ENCODE results near the gene CACNA2D4. TPM values are rescaled to one million over a fixed set of nuclear protein-coding genes. Genes with fewer than 3 reads are reported as not detected.

The CACNA2D4 gene
- total and polyA plus RNA-seq, 2 of the 13 experiments (the other 11 are each of a cell fraction or from before 2014, with no cell fraction given) = 14.2 to 136 TPM

- peak; percentile 87 for TF ChIP-seq SAP130 (CRISPR knock-in tag; IDR thresholded peaks at IDR 0.05; ENCODE audit: low read depth)
- TF ChIP-seq ZBTB25 (CRISPR knock-in tag; IDR thresholded peaks at IDR 0.05) = no peak
- no peak for TF ChIP-seq NAIF1 (CRISPR knock-in tag; IDR thresholded peaks at IDR 0.05; ENCODE audit: borderline replicate concordance)
- TF ChIP-seq KAT7 (CRISPR knock-in tag; IDR thresholded peaks at IDR 0.05; ENCODE audit: borderline replicate concordance) = no peak
- no peak for TF ChIP-seq ZNF746 (CRISPR knock-in tag; IDR thresholded peaks at IDR 0.05)
- peak; percentile 84; the same call in 1 of the 2 replicates for TF ChIP-seq NCOR1 (IDR thresholded peaks at IDR 0.05; ENCODE audit: borderline replicate concordance, low read length)
- peak; percentile 63; the same call in 1 of the 2 replicates for TF ChIP-seq RERE (CRISPR knock-in tag; IDR thresholded peaks at IDR 0.05; ENCODE audit: low read depth)
- TF ChIP-seq ZBTB10 (CRISPR knock-in tag; IDR thresholded peaks at IDR 0.05; ENCODE audit: borderline replicate concordance) = no peak
- no peak for TF ChIP-seq ZNF543 (CRISPR knock-in tag; IDR thresholded peaks at IDR 0.05)
- no peak for TF ChIP-seq ISX (CRISPR knock-in tag; conservative IDR thresholded peaks at IDR 0.05)
- TF ChIP-seq U2AF2 (IDR thresholded peaks at IDR 0.05; ENCODE audit: low read depth, low read length) = no peak
- peak; percentile 58; the same call in 1 of the 2 replicates for TF ChIP-seq ZNF503 (CRISPR knock-in tag; IDR thresholded peaks at IDR 0.05)
- peak; percentile 95 for TF ChIP-seq MED1 (CRISPR knock-in tag; IDR thresholded peaks at IDR 0.05)
- no peak for TF ChIP-seq ZNF713 (CRISPR knock-in tag; IDR thresholded peaks at IDR 0.05)
- no peak for TF ChIP-seq SNAPC2 (CRISPR knock-in tag; IDR thresholded peaks at IDR 0.05)
- peak; percentile 83 for TF ChIP-seq IRF2 (CRISPR knock-in tag; IDR thresholded peaks at IDR 0.05)
- TF ChIP-seq ZNF331 (CRISPR knock-in tag; IDR thresholded peaks at IDR 0.05) = peak; percentile 78
- no peak for TF ChIP-seq ZSCAN25 (CRISPR knock-in tag; IDR thresholded peaks at IDR 0.05)
These were observed 157.7 kb downstream of the CACNA2D4 start (continued) for GRCh38 chr12:1760566-1761382.
